HG03460 (cell line): ENCODE data around the gene NOTCH4.
A peak's percentile ranks its signal among the peaks of the same experiment; 100 is the strongest.
"Not testable (repeated sequence)": the region's sequence is repeated elsewhere in the genome, so short reads cannot be mapped to it uniquely, and the experiment has no call there.

Experiments
- ATAC-seq: cut with Tn5 transposase; IDR thresholded peaks from one replicate; pipeline ENCODE4 v1.9.1; 2021; ENCODE audit not compliant: unreplicated experiment

Gene NOTCH4

GRCh38 chr6:32218167-32218566, 5.7 kb downstream of the NOTCH4 start:
- ATAC-seq: no peak

- ATAC-seq: no peak
These were observed 6.9 kb downstream of the NOTCH4 start for GRCh38 chr6:32216998-32217397.

GRCh38 chr6:32216285-32216684, 7.6 kb downstream of the NOTCH4 start:
- no peak for ATAC-seq

- ATAC-seq: no peak
These were observed 8.2 kb downstream of the NOTCH4 start for GRCh38 chr6:32215617-32216016.

- no peak for ATAC-seq
These were observed 9.7 kb downstream of the NOTCH4 start for GRCh38 chr6:32214126-32214525.

DNA sequence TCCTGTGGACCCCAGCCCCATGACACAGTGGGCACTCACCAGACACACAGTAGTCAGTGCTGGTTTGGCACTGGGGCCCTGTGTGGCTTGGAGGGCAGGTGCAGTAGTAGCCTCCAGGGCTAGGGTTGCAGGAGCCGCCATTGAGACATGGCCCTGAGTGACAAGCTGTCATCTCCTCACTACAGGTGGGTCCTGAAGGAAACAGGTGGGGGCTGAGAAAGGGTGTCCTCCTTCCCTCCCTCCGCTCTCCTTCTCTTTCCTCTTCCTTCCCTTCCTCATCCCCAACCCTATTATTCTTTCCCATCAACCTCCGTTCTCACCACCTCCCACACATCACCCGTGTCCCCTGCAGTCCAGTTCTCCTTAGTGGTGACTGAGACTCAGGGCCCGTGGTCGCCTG, 10.2 kb downstream of the NOTCH4 start:
- ATAC-seq: no peak

DNA sequence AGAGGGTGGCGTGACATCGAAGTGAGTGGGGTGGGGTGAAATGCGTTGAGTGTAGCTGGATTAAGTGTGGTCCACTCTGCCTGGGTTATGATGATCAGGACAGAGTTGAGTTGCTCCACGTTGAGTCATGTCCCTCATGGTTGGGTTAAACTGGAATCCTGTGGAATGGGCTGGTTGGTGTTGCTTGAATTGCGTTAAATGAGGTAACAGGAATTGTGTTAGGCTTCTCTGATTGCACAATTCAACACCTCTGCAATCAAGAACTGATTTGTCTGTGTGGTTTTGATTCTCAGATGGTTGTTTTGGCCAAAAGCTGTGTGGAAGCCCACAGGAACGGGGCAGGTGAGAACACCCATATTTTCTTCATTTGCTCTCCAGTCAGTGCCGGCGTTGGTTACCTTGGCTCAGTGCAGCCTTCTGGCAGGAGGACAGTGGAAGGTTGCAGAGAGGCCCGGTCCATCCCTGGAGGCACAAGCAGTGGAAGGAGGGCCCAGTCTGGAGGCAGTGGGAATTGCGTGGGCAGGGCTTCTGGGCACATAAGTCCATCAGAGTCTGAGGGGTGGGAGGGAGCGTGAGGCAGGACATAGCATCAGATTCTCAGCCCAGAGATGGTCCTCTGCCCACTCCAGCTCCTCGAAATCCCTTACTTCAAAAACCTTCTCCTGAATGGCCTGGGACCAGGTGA, 11.6 kb downstream of the NOTCH4 start:
- ATAC-seq: no peak

- not testable (repeated sequence) for ATAC-seq
These were observed 12.4 kb downstream of the NOTCH4 start for GRCh38 chr6:32211432-32211831.

DNA sequence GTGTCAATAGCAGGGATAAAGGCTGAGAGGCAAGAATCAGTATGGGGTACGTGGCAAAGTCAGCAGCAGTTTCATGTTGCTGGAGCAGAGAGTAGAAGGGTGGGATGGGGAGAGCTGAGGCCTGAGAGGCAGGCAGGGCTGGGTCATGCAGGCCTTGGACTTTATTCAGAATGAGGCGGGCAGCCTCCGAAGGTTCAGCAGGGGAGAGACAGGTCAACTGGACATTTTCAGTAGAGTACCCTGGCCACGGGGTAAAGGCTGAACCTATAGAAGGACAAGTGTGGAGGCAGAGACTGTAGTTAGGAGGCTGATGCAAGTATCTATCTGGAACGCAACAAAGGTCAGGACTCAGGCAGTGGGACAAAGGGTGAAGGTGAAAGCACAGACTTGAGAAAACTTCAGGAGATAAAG, 13.7 kb downstream of the NOTCH4 start:
- no peak for ATAC-seq

DNA sequence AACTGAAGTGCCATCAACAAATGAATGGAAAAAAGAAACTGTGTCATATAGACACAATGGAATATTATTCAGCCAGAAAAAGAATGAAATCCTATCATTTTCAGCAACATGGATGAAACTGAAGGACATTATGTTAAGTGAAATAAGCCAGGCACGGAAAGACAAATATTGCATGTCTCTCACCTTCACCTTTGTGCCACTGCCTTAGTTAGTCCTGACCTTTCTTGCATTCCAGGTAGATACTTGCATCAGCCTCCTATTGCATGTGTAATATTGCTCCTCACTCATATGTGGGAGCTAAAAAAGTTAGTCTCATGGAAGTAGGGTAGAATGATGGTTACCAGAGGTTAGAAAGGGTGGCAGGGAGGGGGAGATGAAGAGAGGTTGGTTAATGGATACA, 14.9 kb downstream of the NOTCH4 start:
- no peak for ATAC-seq

DNA sequence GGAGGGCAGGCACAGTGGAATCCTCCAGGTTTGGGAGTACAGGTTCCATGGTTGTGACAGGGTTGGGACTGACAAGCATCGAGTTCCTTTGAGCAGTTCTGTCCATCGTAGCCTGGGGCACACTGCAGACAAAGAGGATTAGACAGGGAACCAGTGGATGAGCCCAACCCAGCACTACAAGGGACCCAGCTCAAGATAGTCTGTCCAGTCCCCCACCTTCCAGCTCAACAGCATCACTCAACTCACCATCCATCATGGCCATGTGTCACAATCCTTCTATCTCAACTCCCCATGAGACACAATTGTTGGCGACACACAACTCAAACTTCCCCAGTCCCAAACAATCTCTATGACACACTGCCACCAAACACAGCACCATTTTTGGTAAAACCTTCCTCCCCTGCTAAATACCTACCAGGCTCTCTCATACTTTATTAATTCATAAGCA, 19.6 kb downstream of the NOTCH4 start:
- no peak for ATAC-seq

- ATAC-seq: no peak
These were observed 20.2 kb downstream of the NOTCH4 start for GRCh38 chr6:32203426-32204267.

GRCh38 chr6:32202186-32202585, 21.7 kb downstream of the NOTCH4 start:
- no peak for ATAC-seq

DNA sequence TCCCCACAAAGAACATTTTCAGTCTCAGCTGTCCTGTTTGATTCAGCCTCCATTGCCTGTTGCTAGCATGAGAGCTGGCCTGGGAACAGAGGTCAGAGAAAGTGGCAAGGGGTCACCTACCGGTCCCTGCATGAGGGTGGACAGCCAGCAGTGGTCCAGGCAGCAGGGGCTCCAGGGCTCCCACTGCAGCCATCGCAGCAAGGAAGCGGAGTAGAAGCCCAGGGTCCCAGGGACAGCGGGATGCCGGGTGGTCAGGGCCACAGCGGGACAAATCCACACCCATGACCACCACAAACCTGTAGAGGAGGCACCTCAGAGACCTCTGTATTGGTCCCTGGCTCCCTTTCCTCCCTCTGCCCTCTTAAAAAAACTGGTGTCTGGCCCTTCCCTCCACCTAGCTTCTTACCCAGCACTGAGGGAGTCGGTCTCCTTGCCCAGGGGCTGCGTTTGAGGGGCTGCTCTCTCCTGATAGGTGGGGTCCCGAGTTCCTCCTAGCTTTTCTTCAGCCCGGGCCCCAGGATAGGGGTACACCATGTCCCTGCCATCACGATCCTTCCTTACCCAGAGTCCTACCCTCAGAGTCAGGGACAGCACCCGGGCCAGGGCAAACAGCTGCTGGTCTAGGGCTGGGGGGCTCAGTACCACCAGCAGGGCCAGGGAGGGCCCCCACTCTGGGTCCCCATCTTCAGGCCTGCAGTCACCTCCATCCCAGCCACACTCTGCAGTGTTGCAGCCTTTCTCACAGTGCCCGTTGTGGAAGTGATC, 23.0 kb downstream of the NOTCH4 start:
- ATAC-seq: no peak

DNA sequence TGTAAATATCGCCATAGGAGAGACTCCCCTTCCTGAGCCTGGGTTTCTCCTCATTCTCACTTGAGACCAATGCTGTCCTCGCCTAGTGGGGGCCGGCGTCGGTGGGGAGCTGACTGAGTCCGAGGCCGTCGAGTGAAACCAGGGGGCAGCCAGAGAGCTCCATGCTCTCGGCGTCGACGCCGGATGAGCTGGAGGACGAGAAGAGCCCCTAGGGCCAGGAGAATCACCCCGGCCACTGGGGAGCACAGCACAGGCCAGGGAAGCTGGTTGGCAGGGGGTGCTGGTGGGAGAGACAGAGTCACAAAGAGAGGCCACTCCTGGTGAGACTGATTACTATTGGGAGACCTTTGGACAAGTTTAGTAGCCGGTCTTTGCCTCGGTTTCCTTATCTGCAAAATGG, 25.0 kb downstream of the NOTCH4 start:
- ATAC-seq: no peak

- no peak for ATAC-seq
These were observed 25.5 kb downstream of the NOTCH4 start for GRCh38 chr6:32198345-32198696.

- no peak for ATAC-seq
These were observed 26.9 kb downstream of the NOTCH4 start for GRCh38 chr6:32196682-32197616.

GRCh38 chr6:32195902-32196681, 27.8 kb downstream of the NOTCH4 start:
- peak; percentile 68 for ATAC-seq

DNA sequence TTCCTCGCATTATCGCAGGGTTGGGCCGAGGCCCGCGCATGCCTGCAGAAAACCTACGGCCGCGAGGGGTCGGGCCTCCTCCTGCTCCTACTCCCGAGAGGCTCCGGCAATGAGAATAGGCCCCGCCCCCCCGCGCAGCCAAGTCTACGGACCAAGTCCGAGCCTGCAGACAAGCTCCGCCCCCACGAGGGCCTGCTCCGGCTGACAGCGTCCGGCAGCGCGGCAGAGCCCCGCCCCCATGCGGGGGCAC, 28.3 kb downstream of the NOTCH4 start:
- ATAC-seq: no peak
